SK-N-MC (cell line): ENCODE measurements around the gene SEMA3A.

Experiments used
- DNase-seq: peaks from one replicate; pipeline ENCODE4 v3.0.0-alpha.2; 2011; ENCODE audit warnings: low read depth, low spot score
- H3K27ac ChIP-seq: fragments of 200-600 bp; sonication (generic); 2 replicates; pipeline ENCODE4 v1.5.1; 2016; ENCODE audit warnings: mixed run types
- H3K36me3 ChIP-seq: fragments of 200-600 bp; sonication (generic); 2 replicates; pipeline ENCODE4 v1.6.1; 2017; ENCODE audit warnings: antibody characterized with exemption, low read length, mixed read lengths; ENCODE audit not compliant: insufficient read depth
- H3K4me3 ChIP-seq: fragments of 200-600 bp; sonication (generic); 2 replicates; pipeline ENCODE4 v1.5.1; 2016
- H3K9ac ChIP-seq: fragments of 200-600 bp; sonication (generic); 2 replicates; pipeline ENCODE4 v1.8.0; 2017; ENCODE audit warnings: mixed run types, mixed read lengths; ENCODE audit not compliant: insufficient read length
- H3K9me3 ChIP-seq: fragments of 200-600 bp; sonication (generic); 2 replicates; pipeline ENCODE4 v1.6.1; 2017; ENCODE audit warnings: low read depth, mild to moderate bottlenecking, antibody characterized with exemption, low read length, moderate library complexity, mixed read lengths
- EZH2 ChIP-seq: fragments of 200-600 bp; sonication (generic); IDR thresholded peaks from one replicate; pipeline ENCODE4 v1.6.1; 2017; ENCODE audit warnings: antibody characterized with exemption
- FOXP2 ChIP-seq: optimal IDR thresholded peaks from 2 replicates; pipeline ENCODE3; 2011; ENCODE audit warnings: mild to moderate bottlenecking, moderate library complexity; ENCODE audit not compliant: insufficient read depth; ENCODE audit errors: extremely low read length, control extremely low read depth
- POLR2AphosphoS5 ChIP-seq: IDR thresholded peaks from 2 replicates; pipeline ENCODE4 v1.6.1; 2012; ENCODE audit warnings: mild to moderate bottlenecking, low read depth, low read length, borderline replicate concordance

Gene SEMA3A

GRCh38 chr7:84139986-84140729, 54.4 kb downstream of the SEMA3A start:
- no peak for DNase-seq
- no peaks in the 10 kb centered on the region for H3K9me3 ChIP-seq
- H3K9ac ChIP-seq = no peak overlapping the region
- H3K36me3 ChIP-seq = no peaks in the 10 kb centered on the region
- no peak overlapping the region for H3K4me3 ChIP-seq
- no peak overlapping the region for H3K27ac ChIP-seq
- TF ChIP-seq POLR2AphosphoS5 (no peak), EZH2 (no peak), FOXP2 (no peak)

- no peak for TF ChIP-seq FOXP2
- no peak for TF ChIP-seq POLR2AphosphoS5
- TF ChIP-seq EZH2 = no peak
- no peaks in the 10 kb centered on the region for H3K9me3 ChIP-seq
- no peaks in the 10 kb centered on the region for H3K36me3 ChIP-seq
- no peak for DNase-seq
- H3K9ac ChIP-seq = no peak overlapping the region
- H3K4me3 ChIP-seq = no peak overlapping the region
- peak overlapping the region; percentile 75 for H3K27ac ChIP-seq
Measured at GRCh38 chr7:84138411-84138810, 56.2 kb downstream of the SEMA3A start.

GRCh38 chr7:84137812-84138211, 56.8 kb downstream of the SEMA3A start:
- H3K36me3 ChIP-seq = no peaks in the 10 kb centered on the region
- TF ChIP-seq EZH2 (no peak), FOXP2 (no peak), POLR2AphosphoS5 (no peak)
- H3K4me3 ChIP-seq = 0 out of 2 replicates have a peak overlapping the region, but pooled peaks have one; percentile 5
- no peaks in the 10 kb centered on the region for H3K9me3 ChIP-seq
- DNase-seq = no peak
- H3K27ac ChIP-seq = peak overlapping the region; percentile 65
- no peak overlapping the region for H3K9ac ChIP-seq

- no peaks in the 10 kb centered on the region for H3K36me3 ChIP-seq
- peak overlapping the region; percentile 94 for H3K27ac ChIP-seq
- H3K9me3 ChIP-seq = no peaks in the 10 kb centered on the region
- H3K9ac ChIP-seq = no peak overlapping the region
- H3K4me3 ChIP-seq = peak overlapping the region; percentile 60
- no peak for TF ChIP-seq EZH2
- TF ChIP-seq POLR2AphosphoS5 = no peak
- no peak for TF ChIP-seq FOXP2
- DNase-seq = no peak
Measured at GRCh38 chr7:84136809-84137208, 57.8 kb downstream of the SEMA3A start.

- H3K4me3 ChIP-seq = peak overlapping the region; percentile 60
- peak overlapping the region; percentile 94 for H3K27ac ChIP-seq
- H3K36me3 ChIP-seq = no peaks in the 10 kb centered on the region
- H3K9me3 ChIP-seq = no peaks in the 10 kb centered on the region
- peak overlapping the region; percentile 47 for H3K9ac ChIP-seq
- TF ChIP-seq POLR2AphosphoS5 = no peak
- TF ChIP-seq FOXP2 = no peak
- TF ChIP-seq EZH2 = no peak
- peak; percentile 50 for DNase-seq
Measured at GRCh38 chr7:84136336-84136735, 58.3 kb downstream of the SEMA3A start.

- Histone ChIP-seq H3K36me3 (no peaks in the 10 kb centered on the region), H3K9me3 (no peaks in the 10 kb centered on the region), H3K27ac (no peak overlapping the region), H3K4me3 (no peak overlapping the region), H3K9ac (no peak overlapping the region)
- no peak for DNase-seq
- TF ChIP-seq EZH2 (no peak), FOXP2 (no peak), POLR2AphosphoS5 (no peak)
Measured at GRCh38 chr7:84134169-84134568, 60.4 kb downstream of the SEMA3A start.

GRCh38 chr7:84125654-84126053, 68.9 kb downstream of the SEMA3A start:
- H3K4me3 ChIP-seq = no peak overlapping the region

GRCh38 chr7:84123965-84124547, 70.5 kb downstream of the SEMA3A start:
- no peak overlapping the region for H3K27ac ChIP-seq
- DNase-seq = no peak
- H3K9me3 ChIP-seq = no peaks in the 10 kb centered on the region
- H3K4me3 ChIP-seq = no peak overlapping the region
- H3K9ac ChIP-seq = no peak overlapping the region
- H3K36me3 ChIP-seq = no peaks in the 10 kb centered on the region
- no peak for TF ChIP-seq FOXP2

More at GRCh38 chr7:84125654-84126053, 68.9 kb downstream of the SEMA3A start:
- Histone ChIP-seq H3K27ac (no peak overlapping the region), H3K36me3 (no peaks in the 10 kb centered on the region), H3K9ac (no peak overlapping the region), H3K9me3 (no peaks in the 10 kb centered on the region)
- TF ChIP-seq FOXP2 (no peak), EZH2 (no peak)
- no peak for DNase-seq
